PFSK-1 (cell line): ENCODE data around the gene HMMR.

Experiments
- FOXP2 ChIP-seq: optimal IDR thresholded peaks from 2 replicates; pipeline ENCODE3; 2011; ENCODE audit warnings: borderline replicate concordance, control low read depth, inconsistent platforms; ENCODE audit not compliant: insufficient read depth; ENCODE audit errors: extremely low read length, extremely low read depth
- POLR2AphosphoS5 ChIP-seq: IDR thresholded peaks from 2 replicates; pipeline ENCODE4 v1.6.1; 2012; ENCODE audit warnings: low read depth, mild to moderate bottlenecking, control low read depth, low read length, moderate library complexity
- REST ChIP-seq, 2 experiments: IDR thresholded peaks; 2 replicates each; pipeline versions ENCODE4 v1.6.1 to v1.8.0; 2011 to 2012; ENCODE audit warnings: low read depth in 2 of 2, low read length in 2 of 2, control low read depth in 1 of 2, inconsistent platforms in 1 of 2, mild to moderate bottlenecking in 1 of 2, moderate library complexity in 1 of 2; ENCODE audit not compliant: insufficient read depth in 1 of 2
- SIN3A ChIP-seq: IDR thresholded peaks from 2 replicates; pipeline ENCODE4 v1.6.1; 2012; ENCODE audit warnings: mild to moderate bottlenecking, low read length, moderate library complexity, borderline replicate concordance; ENCODE audit not compliant: insufficient read depth
- TAF1 ChIP-seq: IDR thresholded peaks from 2 replicates; pipeline ENCODE4 v1.6.1; 2012; ENCODE audit warnings: low read length, control low read depth, borderline replicate concordance; ENCODE audit not compliant: insufficient read depth

The HMMR gene

GRCh38 chr5:163532171-163533084, 72.0 kb downstream of the HMMR start:
- TF ChIP-seq SIN3A, result no peak
- no peak for TF ChIP-seq REST (IDR thresholded peaks at IDR 0.05; ENCODE audit: insufficient read depth in 1 of 2, low read depth in 2 of 2, low read length in 2 of 2)
- no peak for TF ChIP-seq POLR2AphosphoS5

- TF ChIP-seq FOXP2, result no peak
- no peak for TF ChIP-seq POLR2AphosphoS5
- TF ChIP-seq REST (IDR thresholded peaks at IDR 0.05; ENCODE audit: insufficient read depth in 1 of 2, low read depth in 2 of 2, low read length in 2 of 2), result no peak
- no peak for TF ChIP-seq SIN3A
- TF ChIP-seq TAF1, result no peak
Measured at GRCh38 chr5:163533223-163533622, 72.8 kb downstream of the HMMR start.

- TF ChIP-seq POLR2AphosphoS5 (no peak), FOXP2 (no peak), SIN3A (no peak), TAF1 (no peak)
Measured at GRCh38 chr5:163534492-163535094, 74.2 kb downstream of the HMMR start.

GRCh38 chr5:163535290-163535689, 74.9 kb downstream of the HMMR start:
- TF ChIP-seq TAF1 (no peak), REST (IDR thresholded peaks at IDR 0.05; ENCODE audit: insufficient read depth in 1 of 2, low read depth in 2 of 2, low read length in 2 of 2) (no peak), SIN3A (no peak), POLR2AphosphoS5 (no peak), FOXP2 (no peak)

DNA sequence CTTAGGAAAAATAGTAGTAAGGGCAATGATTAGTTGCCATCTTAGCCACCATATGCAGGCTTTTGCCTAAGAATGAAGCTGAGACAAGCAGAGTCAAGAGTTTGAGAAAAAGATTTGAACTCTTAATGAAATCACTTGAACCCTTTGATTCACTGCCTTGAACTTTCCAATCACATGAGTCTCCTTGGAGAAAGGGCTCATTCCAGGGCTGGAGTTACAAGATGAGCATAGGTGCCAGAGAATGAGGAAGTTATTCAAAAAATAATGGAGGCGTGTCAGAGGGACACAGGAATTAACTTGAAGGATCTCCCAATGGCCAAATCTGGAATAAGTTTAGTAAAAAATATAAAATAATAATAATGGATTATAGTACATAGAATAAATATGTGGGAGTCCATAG, 80.3 kb downstream of the HMMR start:
- no peak for TF ChIP-seq TAF1
- no peak for TF ChIP-seq REST (IDR thresholded peaks at IDR 0.05; ENCODE audit: insufficient read depth in 1 of 2, low read depth in 2 of 2, low read length in 2 of 2)
- no peak for TF ChIP-seq FOXP2
